GM18951 (cell line): Measurements from ENCODE around the gene RAB3A.

ENCODE experiments used
- POLR2A ChIP-seq: IDR thresholded peaks from 4 replicates; pipeline ENCODE4 v1.6.1; 2011; ENCODE audit warnings: mild to moderate bottlenecking; ENCODE audit not compliant: insufficient read length, insufficient read depth; ENCODE audit errors: extremely low read depth
- in situ Hi-C: fragments of 300-500 bp; cut with MboI; formaldehyde crosslinking; loops from one replicate; pipeline ENCODE4 v1.12.0; 2022; ENCODE audit warnings: low sequenced_read_pairs, mixed read lengths, inconsistent platforms; ENCODE audit not compliant: unreplicated experiment

The RAB3A gene

GRCh38 chr19:18152442-18152816 is 51.4 kb downstream of the RAB3A start:
- in situ Hi-C loops: no loop called here
- peak; percentile 59 for TF ChIP-seq POLR2A

GRCh38 chr19:18150776-18151624 is 52.8 kb downstream of the RAB3A start:
- in situ Hi-C loops: no loop called here
- TF ChIP-seq POLR2A: no peak

GRCh38 chr19:18149596-18149975 is 54.3 kb downstream of the RAB3A start:
- no peak for TF ChIP-seq POLR2A
- in situ Hi-C loops: no loop called here

DNA sequence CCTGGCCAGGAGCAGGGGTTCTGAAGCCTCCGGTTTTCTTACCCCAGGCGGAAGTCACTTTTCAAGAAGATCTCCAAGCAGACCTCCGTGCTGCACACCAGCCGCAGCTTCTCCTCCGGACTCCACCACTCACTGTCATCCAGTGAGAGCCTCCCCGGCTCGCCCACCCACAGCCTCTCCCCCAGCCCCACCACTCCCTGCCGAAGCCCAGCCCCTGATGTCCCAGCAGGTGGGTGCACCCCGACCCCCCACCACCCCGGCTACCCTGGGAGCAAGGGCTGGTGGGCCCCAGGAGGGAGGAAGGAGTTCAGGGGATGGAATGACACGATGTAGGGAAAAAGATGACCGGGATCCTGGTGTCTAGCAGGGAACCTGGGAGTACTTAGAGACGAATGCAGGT is 56.4 kb downstream of the RAB3A start:
- no peak for TF ChIP-seq POLR2A
- in situ Hi-C loops: no loop called here
